IMR-90 (cell line): ENCODE measurements around the gene SLC52A1. TPM values are rescaled to one million over a fixed set of nuclear protein-coding genes. Genes with fewer than 3 reads are reported as not detected.

ENCODE experiments used
- ATAC-seq: fragments of 200-7000 bp; cut with Tn5 transposase; 2 replicates; pipeline ENCODE4 v1.9.1; 2020; ENCODE audit warnings: low read depth, mild to moderate bottlenecking, moderate library complexity
- BruUV-seq: library from RNA; stranded (reverse); fragments of 400-500 nt; replicated peaks from 2 replicates; lab custom pipeline; 2021; lab: Mats Ljungman, UMichigan
- CTCF ChIA-PET: fragments of 300-600 bp; formaldehyde crosslinking; extraction: SDS; loops from one replicate; lab custom pipeline; 2021; ENCODE audit warnings: antibody characterized with exemption; lab: Yijun Ruan, JAX
- POLR2A ChIA-PET: fragments of 300-600 bp; sonication (Branson Sonifier 250); formaldehyde crosslinking; loops from one replicate; lab custom pipeline; 2022; ENCODE audit warnings: antibody characterized with exemption; ENCODE audit not compliant: unreplicated experiment; lab: Charles Lee
- DNase-seq: peaks from one replicate; pipeline ENCODE4 v3.0.0; 2013
- H2AFZ ChIP-seq: replicated peaks from 2 replicates; pipeline ENCODE3; 2013; ENCODE audit warnings: low read length, mild to moderate bottlenecking; ENCODE audit not compliant: poor library complexity
- H2AK5ac ChIP-seq: 2 replicates; pipeline ENCODE4 v1.6.1; 2013; ENCODE audit warnings: low read depth, low read length, inconsistent platforms
- H2AK9ac ChIP-seq: replicated peaks from 2 replicates; pipeline ENCODE3; 2013; ENCODE audit warnings: mild to moderate bottlenecking, low read depth, low read length, moderate library complexity; ENCODE audit not compliant: poor library complexity
- H2BK120ac ChIP-seq: 2 replicates; pipeline ENCODE4 v1.6.1; 2013; ENCODE audit warnings: low read depth, low read length, inconsistent platforms
- H2BK15ac ChIP-seq: 3 replicates; pipeline ENCODE4 v1.6.1; 2013; ENCODE audit warnings: low read depth, low read length, inconsistent platforms
- H2BK20ac ChIP-seq: 2 replicates; pipeline ENCODE4 v1.6.1; 2013; ENCODE audit warnings: low read depth, mild to moderate bottlenecking, inconsistent platforms, low read length, moderate library complexity
- H2BK5ac ChIP-seq: 2 replicates; pipeline ENCODE4 v1.6.1; 2013; ENCODE audit warnings: mild to moderate bottlenecking, low read depth, low read length, inconsistent platforms; ENCODE audit not compliant: poor library complexity, severe bottlenecking
- H3K14ac ChIP-seq: replicated peaks from 2 replicates; pipeline ENCODE4 v1.6.1; 2013; ENCODE audit warnings: low read depth, low read length, inconsistent platforms
- H3K18ac ChIP-seq: 2 replicates; pipeline ENCODE4 v1.6.1; 2013; ENCODE audit warnings: low read depth, low read length, control low read depth
- H3K23ac ChIP-seq: 2 replicates; pipeline ENCODE4 v1.6.1; 2013; ENCODE audit warnings: low read depth, low read length, inconsistent platforms
- H3K27ac ChIP-seq: 2 replicates; pipeline ENCODE4 v1.5.1; 2013; ENCODE audit warnings: mild to moderate bottlenecking, control low read depth, low read length; ENCODE audit not compliant: insufficient read depth
- H3K27me3 ChIP-seq: 2 replicates; pipeline ENCODE4 v1.6.1; 2013; ENCODE audit warnings: low read length; ENCODE audit not compliant: control insufficient read depth, insufficient read depth
- H3K36me3 ChIP-seq: 2 replicates; pipeline ENCODE4 v1.6.1; 2013; ENCODE audit warnings: low read length, mixed read lengths; ENCODE audit not compliant: control insufficient read depth, insufficient read depth
- H3K4ac ChIP-seq: 2 replicates; pipeline ENCODE4 v1.6.1; 2013; ENCODE audit warnings: low read depth, low read length, inconsistent platforms
- H3K4me1 ChIP-seq: 2 replicates; pipeline ENCODE4 v1.6.1; 2013; ENCODE audit warnings: low read length, mixed read lengths; ENCODE audit not compliant: control insufficient read depth, insufficient read depth
- H3K4me2 ChIP-seq: 2 replicates; pipeline ENCODE4 v1.6.1; 2013; ENCODE audit warnings: low read depth, mild to moderate bottlenecking, control low read depth, low read length, moderate library complexity
- H3K4me3 ChIP-seq: 2 replicates; pipeline ENCODE4 v1.5.1; 2013; ENCODE audit warnings: low read depth, mild to moderate bottlenecking, control low read depth, low read length, moderate library complexity; ENCODE audit not compliant: insufficient read depth
- H3K56ac ChIP-seq: 2 replicates; pipeline ENCODE4 v1.6.1; 2013; ENCODE audit warnings: low read length, inconsistent platforms; ENCODE audit not compliant: insufficient read depth; ENCODE audit errors: extremely low read depth
- H3K79me1 ChIP-seq, 2 experiments: 2 replicates each; pipeline ENCODE4 v1.6.1; 2013; ENCODE audit warnings: low read length in 2 of 2, inconsistent platforms in 1 of 2, low read depth in 1 of 2
- H3K9ac ChIP-seq: 2 replicates; pipeline ENCODE4 v1.6.1; 2013; ENCODE audit warnings: low read depth, low read length, control low read depth
- H3K9me1 ChIP-seq: 2 replicates; pipeline ENCODE4 v1.6.1; 2013; ENCODE audit warnings: low read length, inconsistent platforms; ENCODE audit not compliant: insufficient read depth
- H3K9me3 ChIP-seq: 2 replicates; pipeline ENCODE4 v1.6.1; 2013; ENCODE audit warnings: low read length; ENCODE audit not compliant: control insufficient read depth, insufficient read depth
- H4K20me1 ChIP-seq: 2 replicates; pipeline ENCODE4 v1.6.1; 2013; ENCODE audit warnings: low read length, inconsistent platforms; ENCODE audit not compliant: insufficient read depth
- H4K5ac ChIP-seq: 2 replicates; pipeline ENCODE4 v1.6.1; 2013; ENCODE audit warnings: mild to moderate bottlenecking, low read depth, low read length, control low read depth
- H4K8ac ChIP-seq, 2 experiments: 2 replicates each; pipeline ENCODE4 v1.6.1; 2013; ENCODE audit warnings: low read depth in 2 of 2, low read length in 2 of 2, control low read depth in 1 of 2, inconsistent platforms in 1 of 2
- H4K91ac ChIP-seq: 2 replicates; pipeline ENCODE4 v1.6.1; 2013; ENCODE audit warnings: low read depth, low read length, inconsistent platforms; ENCODE audit not compliant: insufficient read depth
- FOS ChIP-seq: fragments of 150-350 bp; IDR thresholded peaks from 2 replicates; pipeline ENCODE4 v1.6.1; 2016; ENCODE audit warnings: low read depth, low read length
- MAFK ChIP-seq: IDR thresholded peaks from 2 replicates; pipeline ENCODE4 v1.6.1; 2012; ENCODE audit warnings: low read depth, low read length, improper control_type of control experiment
- MXI1 ChIP-seq: IDR thresholded peaks from 2 replicates; pipeline ENCODE4 v1.6.1; 2012; ENCODE audit warnings: low read depth, mild to moderate bottlenecking, low read length, moderate library complexity, borderline replicate concordance
- SMC3 ChIP-seq: fragments of 150-350 bp; IDR thresholded peaks from 2 replicates; pipeline ENCODE4 v1.6.1; 2016; ENCODE audit warnings: low read depth, mild to moderate bottlenecking, antibody characterized with exemption, low read length, moderate library complexity
- WGBS, 2 experiments: methylation state at CpG; one replicate each; pipeline versions ENCODE4 v1.1.5 to v1.1.7; 2013; ENCODE audit warnings: missing lambda C conversion rate in 2 of 2; ENCODE audit not compliant: insufficient read length in 1 of 2; ENCODE audit errors: extremely low coverage in 2 of 2; 5-methylcytosine and 5-hydroxymethylcytosine counted together
- dilution Hi-C: fragments of 300-500 bp; cut with HindIII; formaldehyde crosslinking; loops from one replicate; pipeline ENCODE4 v1.14.3; 2018; ENCODE audit warnings: low sequenced_read_pairs; ENCODE audit not compliant: unreplicated experiment
- in situ Hi-C: fragments of 300-500 bp; cut with MboI; formaldehyde crosslinking; loops from 3 replicates; pipeline ENCODE4 v1.14.3; 2019; ENCODE audit warnings: low sequenced_read_pairs, inconsistent platforms, mixed read lengths
- intact Hi-C: fragments of 100-400 bp; cut with micrococcal nuclease; formaldehyde crosslinking; loops from 2 replicates; pipeline ENCODE4 v1.10.0; 2022
- polyA plus RNA-seq, 3 experiments: library from polyadenylated mRNA; depleted of rRNA; stranded (reverse); fragments of >200 nt; gene quantifications; 2 replicates each; pipeline ENCODE4 v1.2.3, GENCODE V29; 2012; ENCODE audit warnings: low replicate concordance in 1 of 3
- total RNA-seq: library from RNA; depleted of rRNA; stranded (reverse); fragments of >200 nt; gene quantifications from 2 replicates; pipeline ENCODE4 v1.2.3, GENCODE V29; 2012
- TF ChIP-seq, protein P1 (sequence below): fragments of 150-350 bp; IDR thresholded peaks from 2 replicates; pipeline ENCODE4 v1.6.1; 2016; ENCODE audit warnings: low read depth, mild to moderate bottlenecking, low read length, moderate library complexity, borderline replicate concordance

Gene SLC52A1
- total and polyA plus RNA-seq, 2 of the 4 experiments (the other 2 are of a cell fraction): not detected

DNA sequence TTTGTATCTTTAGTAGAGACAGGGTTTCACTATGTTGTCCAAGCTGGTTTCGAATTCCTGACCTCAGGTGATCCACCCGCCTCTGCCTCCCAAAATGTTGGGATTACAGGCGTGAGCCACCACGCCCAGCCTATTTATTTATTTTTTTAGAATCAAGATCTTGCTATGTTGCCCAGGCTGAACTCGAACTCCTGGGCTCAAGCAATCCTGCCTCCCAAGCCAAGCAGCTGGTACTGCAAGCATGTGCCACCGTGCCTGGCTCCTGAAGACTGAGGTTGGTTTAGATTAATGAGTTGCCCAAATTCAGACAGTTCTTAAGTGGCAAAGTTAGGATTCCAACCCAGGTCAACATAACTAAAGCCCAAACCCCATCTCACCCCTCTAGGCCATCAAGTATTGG, 7.9 kb downstream of the SLC52A1 start:
- Histone ChIP-seq H3K27me3 (no peaks in the 10 kb centered on the region), H3K56ac (no peak overlapping the region), H2AK9ac (no peak overlapping the region), H2BK15ac (no peak overlapping the region), H3K9ac (no peak overlapping the region), H3K4me1 (no peaks in the 10 kb centered on the region), H3K79me1 (no peaks in the 10 kb centered on the region), H4K8ac (no peak overlapping the region), H2AK5ac (no peak overlapping the region), H4K91ac (no peak overlapping the region), H2BK20ac (no peak overlapping the region), H2AFZ (no peak overlapping the region), H3K4me3 (no peak overlapping the region), H2BK120ac (no peak overlapping the region), H2BK5ac (no peak overlapping the region), H3K36me3 (peaks cover 16% of the 10 kb centered on the region), H3K14ac (no peak overlapping the region), H3K27ac (no peak overlapping the region), H3K18ac (no peak overlapping the region), H3K4ac (no peak overlapping the region), H3K23ac (no peak overlapping the region), H3K9me3 (no peaks in the 10 kb centered on the region), H3K4me2 (no peak overlapping the region), H4K20me1 (peaks cover 9% of the 10 kb centered on the region; the same call in 1 of the 2 replicates), H3K9me1 (peaks cover 4% of the 10 kb centered on the region), H4K5ac (no peak overlapping the region)
- no TSS peak for BruUV-seq
- DNase-seq (no peak), ATAC-seq (no peak)
- dilution Hi-C loops: no loop called here
- 96% methylated on average over 4 of the region's 6 CpGs; no CpG with 5 or more reads in 1 of the 2 experiments for WGBS, 2 experiments
- intact Hi-C loops: no loop called here
- in situ Hi-C loops: no loop called here
- ChIA-PET POLR2A (no interaction called here), CTCF (interaction anchor here (0.5 kb wide), 1 partner anchor 40 kb away, joined by 8 read pairs; no protein-coding TSS in a partner anchor)
- TF ChIP-seq MAFK (no peak), MXI1 (no peak), FOS (no peak), SMC3 (no peak)
- TF ChIP-seq, protein P1, sequence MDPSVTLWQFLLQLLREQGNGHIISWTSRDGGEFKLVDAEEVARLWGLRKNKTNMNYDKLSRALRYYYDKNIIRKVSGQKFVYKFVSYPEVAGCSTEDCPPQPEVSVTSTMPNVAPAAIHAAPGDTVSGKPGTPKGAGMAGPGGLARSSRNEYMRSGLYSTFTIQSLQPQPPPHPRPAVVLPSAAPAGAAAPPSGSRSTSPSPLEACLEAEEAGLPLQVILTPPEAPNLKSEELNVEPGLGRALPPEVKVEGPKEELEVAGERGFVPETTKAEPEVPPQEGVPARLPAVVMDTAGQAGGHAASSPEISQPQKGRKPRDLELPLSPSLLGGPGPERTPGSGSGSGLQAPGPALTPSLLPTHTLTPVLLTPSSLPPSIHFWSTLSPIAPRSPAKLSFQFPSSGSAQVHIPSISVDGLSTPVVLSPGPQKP: no peak
